ENCODE measurements around the gene GPR183.

DNA sequence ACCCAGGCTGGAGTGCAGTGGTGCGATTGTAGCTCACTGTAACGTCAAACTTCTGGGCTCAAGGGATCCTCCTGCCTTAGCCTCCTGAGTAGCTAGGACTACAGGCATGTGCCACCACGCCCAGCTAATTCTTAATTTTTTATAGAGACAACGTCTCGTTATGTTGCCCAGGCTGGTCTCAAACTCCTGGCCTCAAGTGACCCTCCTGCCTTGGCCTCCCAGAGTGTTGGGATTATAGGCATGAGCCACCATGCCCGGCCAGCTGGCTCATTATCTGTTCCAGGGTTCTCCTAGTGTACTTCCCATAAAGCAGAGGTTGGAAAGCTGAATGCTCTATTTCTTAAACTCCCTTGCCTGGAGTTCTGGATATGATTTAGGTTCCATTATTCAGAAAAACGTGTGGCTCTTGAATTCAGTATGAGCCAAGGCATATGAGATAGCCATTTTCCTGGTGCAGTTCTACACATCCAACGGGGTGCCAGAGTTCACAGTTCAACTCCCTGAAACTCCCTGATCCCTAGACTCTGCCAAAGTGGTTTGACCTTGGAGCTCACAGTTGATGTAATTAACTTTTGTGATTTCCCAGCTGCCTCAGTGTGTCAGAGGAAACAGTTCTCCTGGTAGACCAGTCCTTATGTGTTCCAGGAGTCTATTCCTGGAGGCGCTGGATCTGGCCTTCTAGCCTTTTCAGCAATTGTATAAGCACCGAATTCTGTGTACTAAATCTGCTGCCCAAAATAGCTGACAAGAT, 21.6 kb downstream of the GPR183 start:
- TF ChIP-seq, protein P1, sequence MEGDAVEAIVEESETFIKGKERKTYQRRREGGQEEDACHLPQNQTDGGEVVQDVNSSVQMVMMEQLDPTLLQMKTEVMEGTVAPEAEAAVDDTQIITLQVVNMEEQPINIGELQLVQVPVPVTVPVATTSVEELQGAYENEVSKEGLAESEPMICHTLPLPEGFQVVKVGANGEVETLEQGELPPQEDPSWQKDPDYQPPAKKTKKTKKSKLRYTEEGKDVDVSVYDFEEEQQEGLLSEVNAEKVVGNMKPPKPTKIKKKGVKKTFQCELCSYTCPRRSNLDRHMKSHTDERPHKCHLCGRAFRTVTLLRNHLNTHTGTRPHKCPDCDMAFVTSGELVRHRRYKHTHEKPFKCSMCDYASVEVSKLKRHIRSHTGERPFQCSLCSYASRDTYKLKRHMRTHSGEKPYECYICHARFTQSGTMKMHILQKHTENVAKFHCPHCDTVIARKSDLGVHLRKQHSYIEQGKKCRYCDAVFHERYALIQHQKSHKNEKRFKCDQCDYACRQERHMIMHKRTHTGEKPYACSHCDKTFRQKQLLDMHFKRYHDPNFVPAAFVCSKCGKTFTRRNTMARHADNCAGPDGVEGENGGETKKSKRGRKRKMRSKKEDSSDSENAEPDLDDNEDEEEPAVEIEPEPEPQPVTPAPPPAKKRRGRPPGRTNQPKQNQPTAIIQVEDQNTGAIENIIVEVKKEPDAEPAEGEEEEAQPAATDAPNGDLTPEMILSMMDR (IDR thresholded peaks at IDR 0.05): no peak
- no peak for TF ChIP-seq POLR2AphosphoS5 (IDR thresholded peaks at IDR 0.05; ENCODE audit: low read depth, low read length)
- TF ChIP-seq SIN3A (IDR thresholded peaks at IDR 0.05; ENCODE audit: borderline replicate concordance, insufficient read depth, low read depth, low read length): no peak
- TF ChIP-seq, protein P2, sequence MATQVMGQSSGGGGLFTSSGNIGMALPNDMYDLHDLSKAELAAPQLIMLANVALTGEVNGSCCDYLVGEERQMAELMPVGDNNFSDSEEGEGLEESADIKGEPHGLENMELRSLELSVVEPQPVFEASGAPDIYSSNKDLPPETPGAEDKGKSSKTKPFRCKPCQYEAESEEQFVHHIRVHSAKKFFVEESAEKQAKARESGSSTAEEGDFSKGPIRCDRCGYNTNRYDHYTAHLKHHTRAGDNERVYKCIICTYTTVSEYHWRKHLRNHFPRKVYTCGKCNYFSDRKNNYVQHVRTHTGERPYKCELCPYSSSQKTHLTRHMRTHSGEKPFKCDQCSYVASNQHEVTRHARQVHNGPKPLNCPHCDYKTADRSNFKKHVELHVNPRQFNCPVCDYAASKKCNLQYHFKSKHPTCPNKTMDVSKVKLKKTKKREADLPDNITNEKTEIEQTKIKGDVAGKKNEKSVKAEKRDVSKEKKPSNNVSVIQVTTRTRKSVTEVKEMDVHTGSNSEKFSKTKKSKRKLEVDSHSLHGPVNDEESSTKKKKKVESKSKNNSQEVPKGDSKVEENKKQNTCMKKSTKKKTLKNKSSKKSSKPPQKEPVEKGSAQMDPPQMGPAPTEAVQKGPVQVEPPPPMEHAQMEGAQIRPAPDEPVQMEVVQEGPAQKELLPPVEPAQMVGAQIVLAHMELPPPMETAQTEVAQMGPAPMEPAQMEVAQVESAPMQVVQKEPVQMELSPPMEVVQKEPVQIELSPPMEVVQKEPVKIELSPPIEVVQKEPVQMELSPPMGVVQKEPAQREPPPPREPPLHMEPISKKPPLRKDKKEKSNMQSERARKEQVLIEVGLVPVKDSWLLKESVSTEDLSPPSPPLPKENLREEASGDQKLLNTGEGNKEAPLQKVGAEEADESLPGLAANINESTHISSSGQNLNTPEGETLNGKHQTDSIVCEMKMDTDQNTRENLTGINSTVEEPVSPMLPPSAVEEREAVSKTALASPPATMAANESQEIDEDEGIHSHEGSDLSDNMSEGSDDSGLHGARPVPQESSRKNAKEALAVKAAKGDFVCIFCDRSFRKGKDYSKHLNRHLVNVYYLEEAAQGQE (IDR thresholded peaks at IDR 0.05; ENCODE audit: insufficient read depth in 1 of 2, low read depth in 2 of 2, low read length in 1 of 2): no peak
- TF ChIP-seq TCF7L2 (IDR thresholded peaks at IDR 0.05; ENCODE audit: low read depth, low read length): no peak

Measured in Panc1 (cell line).